H9 (cell line): ENCODE data around the gene FAM200C. TPM values are rescaled to one million over a fixed set of nuclear protein-coding genes. Genes with fewer than 3 reads are reported as not detected.

Experiments
- DNase-seq: peaks from one replicate; pipeline ENCODE4 v3.0.0-alpha.2; 2017
- H2AFZ ChIP-seq: one replicate; pipeline ENCODE4 v1.6.1; 2013; ENCODE audit warnings: mild to moderate bottlenecking, low read length, control low read depth, moderate library complexity
- H2AK5ac ChIP-seq: 2 replicates; pipeline ENCODE4 v1.6.1; 2013; ENCODE audit warnings: low read length, control low read depth, mixed read lengths; ENCODE audit not compliant: insufficient read length
- H2BK120ac ChIP-seq: one replicate; pipeline ENCODE4 v1.6.1; 2013; ENCODE audit warnings: low read depth, mild to moderate bottlenecking, low read length, control low read depth, inconsistent platforms; ENCODE audit not compliant: poor library complexity, severe bottlenecking
- H2BK12ac ChIP-seq: 2 replicates; pipeline ENCODE4 v1.6.1; 2013; ENCODE audit warnings: low read length, control low read depth, mixed read lengths, low read depth; ENCODE audit not compliant: insufficient read length
- H2BK15ac ChIP-seq: 2 replicates; pipeline ENCODE4 v1.6.1; 2013; ENCODE audit warnings: low read depth, low read length, control low read depth
- H2BK20ac ChIP-seq: one replicate; pipeline ENCODE4 v1.6.1; 2013; ENCODE audit warnings: low read depth, mild to moderate bottlenecking, low read length, control low read depth, inconsistent platforms; ENCODE audit not compliant: poor library complexity, severe bottlenecking
- H2BK5ac ChIP-seq: 2 replicates; pipeline ENCODE4 v1.6.1; 2013; ENCODE audit warnings: low read length, control low read depth, mixed read lengths; ENCODE audit not compliant: insufficient read length
- H3K14ac ChIP-seq: 2 replicates; pipeline ENCODE4 v1.6.1; 2013; ENCODE audit warnings: low read length, control low read depth; ENCODE audit not compliant: insufficient read depth
- H3K18ac ChIP-seq: 2 replicates; pipeline ENCODE4 v1.6.1; 2013; ENCODE audit warnings: low read depth, mild to moderate bottlenecking, mixed read lengths, low read length, control low read depth; ENCODE audit not compliant: insufficient read length
- H3K23ac ChIP-seq: 2 replicates; pipeline ENCODE4 v1.6.1; 2013; ENCODE audit warnings: low read length, control low read depth, mixed read lengths, low read depth; ENCODE audit not compliant: insufficient read length
- H3K23me2 ChIP-seq: 2 replicates; pipeline ENCODE4 v1.6.1; 2013; ENCODE audit warnings: low read depth, mild to moderate bottlenecking, mixed read lengths, low read length, control low read depth; ENCODE audit not compliant: insufficient read length, poor library complexity, severe bottlenecking
- H3K27ac ChIP-seq: 2 replicates; pipeline ENCODE4 v1.5.1; 2013; ENCODE audit warnings: low read length, control low read depth, mixed read lengths, low read depth; ENCODE audit not compliant: insufficient read length
- H3K27me3 ChIP-seq: 2 replicates; pipeline ENCODE4 v1.6.1; 2013; ENCODE audit warnings: low read length, control low read depth, inconsistent platforms; ENCODE audit not compliant: insufficient read depth
- H3K4ac ChIP-seq: 2 replicates; pipeline ENCODE4 v1.6.1; 2013; ENCODE audit warnings: low read depth, mild to moderate bottlenecking, control low read depth, inconsistent platforms, low read length, moderate library complexity
- H3K4me1 ChIP-seq: 2 replicates; pipeline ENCODE4 v1.6.1; 2013; ENCODE audit warnings: low read length, control low read depth, inconsistent platforms; ENCODE audit not compliant: insufficient read depth
- H3K4me2 ChIP-seq: 2 replicates; pipeline ENCODE4 v1.6.1; 2013; ENCODE audit warnings: low read length, control low read depth, mixed read lengths; ENCODE audit not compliant: insufficient read length, insufficient read depth
- H3K56ac ChIP-seq: 2 replicates; pipeline ENCODE4 v1.6.1; 2013; ENCODE audit warnings: low read depth, mild to moderate bottlenecking, mixed read lengths, low read length, control low read depth; ENCODE audit not compliant: insufficient read length
- H3K79me1 ChIP-seq: 2 replicates; pipeline ENCODE4 v1.6.1; 2013; ENCODE audit warnings: low read depth, mild to moderate bottlenecking, moderate library complexity, low read length, control low read depth, inconsistent platforms; ENCODE audit not compliant: insufficient read depth, poor library complexity, severe bottlenecking
- H3K79me2 ChIP-seq: 2 replicates; pipeline ENCODE4 v1.6.1; 2013; ENCODE audit warnings: low read length, control low read depth, inconsistent platforms; ENCODE audit not compliant: insufficient read depth
- H3K9ac ChIP-seq: 2 replicates; pipeline ENCODE4 v1.6.1; 2013; ENCODE audit warnings: low read length, control low read depth, mixed read lengths; ENCODE audit not compliant: insufficient read length; ENCODE audit errors: extremely low read depth
- H3K9me3 ChIP-seq: one replicate; pipeline ENCODE4 v1.6.1; 2013; ENCODE audit warnings: low read depth, low read length, inconsistent platforms; ENCODE audit not compliant: control insufficient read depth
- H3T11ph ChIP-seq: one replicate; pipeline ENCODE4 v1.6.1; 2013; ENCODE audit warnings: mild to moderate bottlenecking, low read length, control low read depth, inconsistent platforms
- H4K20me1 ChIP-seq: one replicate; pipeline ENCODE4 v1.6.1; 2013; ENCODE audit not compliant: control insufficient read depth, insufficient read length, insufficient read depth
- H4K5ac ChIP-seq: 2 replicates; pipeline ENCODE4 v1.6.1; 2013; ENCODE audit warnings: low read depth, mild to moderate bottlenecking, mixed read lengths, low read length, control low read depth; ENCODE audit not compliant: insufficient read length
- H4K8ac ChIP-seq: replicated peaks from 2 replicates; pipeline ENCODE4 v1.6.1; 2013; ENCODE audit warnings: low read length, control low read depth, mixed read lengths, low read depth; ENCODE audit not compliant: insufficient read length
- H4K91ac ChIP-seq: 2 replicates; pipeline ENCODE4 v1.6.1; 2013; ENCODE audit warnings: low read depth, mild to moderate bottlenecking, moderate library complexity, mixed read lengths, low read length, control low read depth; ENCODE audit not compliant: insufficient read length
- H3K27ac Mint-ChIP-seq, 3 experiments: 2 replicates in 2 of 3; 3 replicates in 1 of 3; pipeline ENCODE4 v1.8.0; 2020 to 2021; ENCODE audit warnings: mixed read lengths in 3 of 3, mild to moderate bottlenecking in 1 of 3, moderate library complexity in 1 of 3
- H3K27me3 Mint-ChIP-seq: 2 replicates; pipeline ENCODE4 v1.8.0; 2021; ENCODE audit warnings: low read depth, mild to moderate bottlenecking, moderate library complexity, mixed read lengths
- H3K36me3 Mint-ChIP-seq, 3 experiments: 2 replicates in 2 of 3; 3 replicates in 1 of 3; pipeline ENCODE4 v1.8.0; 2020 to 2021; ENCODE audit warnings: low read depth in 3 of 3, mixed read lengths in 3 of 3; ENCODE audit not compliant: insufficient read depth in 1 of 3
- H3K4me1 Mint-ChIP-seq, 2 experiments: 2 replicates each; pipeline ENCODE4 v1.8.0; 2020; ENCODE audit warnings: mixed read lengths in 2 of 2
- H3K4me3 Mint-ChIP-seq, 2 experiments: 2 replicates in 1 of 2; 3 replicates in 1 of 2; pipeline ENCODE4 v1.8.0; 2020 to 2021; ENCODE audit warnings: mild to moderate bottlenecking in 2 of 2, mixed read lengths in 2 of 2, moderate library complexity in 1 of 2
- H3K9me3 Mint-ChIP-seq, 2 experiments: 2 replicates in 1 of 2; 3 replicates in 1 of 2; pipeline ENCODE4 v1.8.0; 2020; ENCODE audit warnings: mild to moderate bottlenecking in 2 of 2, mixed read lengths in 2 of 2, moderate library complexity in 1 of 2
- CTCF ChIP-seq: fragments of 200-600 bp; sonication (generic); conservative IDR thresholded peaks from 3 replicates; pipeline ENCODE4 v1.8.0; 2021; ENCODE audit warnings: antibody characterized with exemption, mild to moderate bottlenecking
- WGBS: extraction: QIAGEN DNeasy Blood & Tissue Kit; methylation state at CpG from one replicate; pipeline ENCODE4 v1.1.7; 2013; ENCODE audit warnings: missing lambda C conversion rate, low lambda C conversion rate, mixed read lengths; ENCODE audit not compliant: insufficient read length; ENCODE audit errors: extremely low coverage; 5-methylcytosine and 5-hydroxymethylcytosine counted together
- total RNA-seq: library from RNA; stranded (reverse); gene quantifications from 2 replicates; pipeline ENCODE4 v1.2.1, GENCODE V29; 2021

FAM200C gene
- total RNA-seq, 1 experiment from 2014 or later, result 4.3 TPM

DNA sequence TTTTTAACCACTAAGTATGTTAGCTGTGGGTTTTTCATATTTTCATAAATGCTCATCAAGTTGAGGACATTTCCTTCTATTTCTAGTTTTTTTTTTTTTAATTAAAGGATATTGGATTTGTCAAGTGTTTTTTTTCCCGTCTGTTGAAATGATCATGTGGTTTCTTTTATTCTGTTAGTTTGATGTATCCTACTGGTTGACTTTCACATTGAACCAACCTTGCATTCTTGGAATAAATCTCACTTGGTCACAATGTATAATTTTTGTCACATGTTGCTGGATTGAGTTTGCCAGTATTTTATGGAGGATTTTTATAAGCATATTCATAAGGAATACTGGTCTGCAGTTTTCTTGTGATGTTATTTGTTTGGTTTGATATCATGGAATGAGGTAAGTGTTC, 12.4 kb downstream of the FAM200C start:
- Histone ChIP-seq H3K14ac (no peak overlapping the region), H2BK12ac (no peak overlapping the region), H4K20me1 (no peaks in the 10 kb centered on the region), H3K9ac (no peak overlapping the region), H2BK20ac (no peak overlapping the region), H3K4me2 (no peak overlapping the region), H3K9me3 (no peaks in the 10 kb centered on the region), H3K56ac (no peak overlapping the region), H2AFZ (no peak overlapping the region), H3K18ac (no peak overlapping the region), H2BK120ac (no peak overlapping the region), H3K23ac (no peak overlapping the region), H4K91ac (no peak overlapping the region), H2BK15ac (no peak overlapping the region), H3K27me3 (no peaks in the 10 kb centered on the region), H3K4me1 (no peaks in the 10 kb centered on the region), H2BK5ac (no peak overlapping the region), H3K23me2 (no peaks in the 10 kb centered on the region), H2AK5ac (no peak overlapping the region), H4K5ac (no peak overlapping the region), H3T11ph (no peak overlapping the region), H3K79me2 (no peaks in the 10 kb centered on the region), H3K27ac (no peak overlapping the region), H3K4ac (no peak overlapping the region), H3K79me1 (no peaks in the 10 kb centered on the region), H4K8ac (no peak overlapping the region)
- no CpG with 5 or more reads among the region's 1 CpG for WGBS
- Mint-ChIP-seq H3K9me3 (peaks cover 15 to 20% of the 10 kb centered on the region in 2 experiments), H3K4me1 (no peaks in the 10 kb centered on the region), H3K4me3 (no peak overlapping the region), H3K27ac (no peak overlapping the region), H3K36me3 (peaks cover 12 to 23% (median 18%) of the 10 kb centered on the region in 3 experiments; a peak in 6 of 7 replicates), H3K27me3 (0 out of 2 replicates have a peak, but pooled peaks cover 1% of the 10 kb centered on the region)
- no peak for DNase-seq
- TF ChIP-seq CTCF, result no peak
